Mesendoderm (in vitro differentiated cells): ENCODE measurements around the gene ACO2.

Source experiments
- DNase-seq: peaks from one replicate; pipeline ENCODE4 v3.0.0; 2013
- H2AK5ac ChIP-seq: 2 replicates; pipeline ENCODE4 v1.6.1; 2013; ENCODE audit warnings: low read length, inconsistent platforms
- H2BK120ac ChIP-seq: 2 replicates; pipeline ENCODE4 v1.6.1; 2013; ENCODE audit warnings: low read depth, mild to moderate bottlenecking, low read length, moderate library complexity, mixed read lengths
- H2BK15ac ChIP-seq: replicated peaks from 2 replicates; pipeline ENCODE4 v1.6.1; 2013; ENCODE audit warnings: low read depth, mild to moderate bottlenecking, moderate library complexity
- H2BK5ac ChIP-seq: 2 replicates; pipeline ENCODE4 v1.6.1; 2013; ENCODE audit warnings: low read length, inconsistent platforms
- H3K18ac ChIP-seq: 2 replicates; pipeline ENCODE4 v1.6.1; 2013; ENCODE audit warnings: mild to moderate bottlenecking, low read length, mixed read lengths
- H3K23ac ChIP-seq: one replicate; pipeline ENCODE4 v1.6.1; 2013; ENCODE audit warnings: low read length
- H3K27ac ChIP-seq: 2 replicates; pipeline ENCODE4 v1.5.1; 2013; ENCODE audit warnings: low read depth, mild to moderate bottlenecking, inconsistent platforms, low read length, moderate library complexity
- H3K27me3 ChIP-seq: 2 replicates; pipeline ENCODE4 v1.6.1; 2013; ENCODE audit warnings: low read length, control low read depth, mild to moderate bottlenecking, inconsistent platforms; ENCODE audit not compliant: insufficient read depth, poor library complexity
- H3K36me3 ChIP-seq: 2 replicates; pipeline ENCODE4 v1.6.1; 2013; ENCODE audit warnings: low read length, inconsistent platforms; ENCODE audit not compliant: control insufficient read depth, insufficient read depth
- H3K4ac ChIP-seq: one replicate; pipeline ENCODE4 v1.6.1; 2013; ENCODE audit warnings: low read depth, mild to moderate bottlenecking, low read length, moderate library complexity
- H3K4me1 ChIP-seq: 2 replicates; pipeline ENCODE4 v1.6.1; 2013; ENCODE audit warnings: low read depth, low read length, inconsistent platforms; ENCODE audit not compliant: control insufficient read depth
- H3K4me2 ChIP-seq: 2 replicates; pipeline ENCODE4 v1.6.1; 2013; ENCODE audit warnings: low read length
- H3K4me3 ChIP-seq: 2 replicates; pipeline ENCODE4 v1.5.1; 2013; ENCODE audit warnings: mild to moderate bottlenecking, low read length
- H3K56ac ChIP-seq: one replicate; pipeline ENCODE4 v1.6.1; 2013; ENCODE audit warnings: low read length
- H3K79me1 ChIP-seq: 2 replicates; pipeline ENCODE4 v1.6.1; 2013; ENCODE audit warnings: low read length, inconsistent platforms
- H3K79me2 ChIP-seq: 2 replicates; pipeline ENCODE4 v1.6.1; 2013; ENCODE audit warnings: mild to moderate bottlenecking, low read length; ENCODE audit not compliant: control insufficient read depth, insufficient read depth
- H3K9ac ChIP-seq: 2 replicates; pipeline ENCODE4 v1.6.1; 2013; ENCODE audit warnings: low read length, inconsistent platforms
- H4K5ac ChIP-seq: one replicate; pipeline ENCODE4 v1.6.1; 2013; ENCODE audit warnings: low read length
- H4K8ac ChIP-seq: one replicate; pipeline ENCODE4 v1.6.1; 2013; ENCODE audit warnings: low read depth, mild to moderate bottlenecking, control low read depth, low read length, moderate library complexity
- WGBS: extraction: QIAGEN DNeasy Blood & Tissue Kit; methylation state at CpG from one replicate; pipeline ENCODE4 v1.1.7; 2013; ENCODE audit warnings: low lambda C conversion rate, missing lambda C conversion rate; ENCODE audit not compliant: insufficient coverage; ENCODE audit errors: extremely low coverage; 5-methylcytosine and 5-hydroxymethylcytosine counted together

Gene ACO2

DNA sequence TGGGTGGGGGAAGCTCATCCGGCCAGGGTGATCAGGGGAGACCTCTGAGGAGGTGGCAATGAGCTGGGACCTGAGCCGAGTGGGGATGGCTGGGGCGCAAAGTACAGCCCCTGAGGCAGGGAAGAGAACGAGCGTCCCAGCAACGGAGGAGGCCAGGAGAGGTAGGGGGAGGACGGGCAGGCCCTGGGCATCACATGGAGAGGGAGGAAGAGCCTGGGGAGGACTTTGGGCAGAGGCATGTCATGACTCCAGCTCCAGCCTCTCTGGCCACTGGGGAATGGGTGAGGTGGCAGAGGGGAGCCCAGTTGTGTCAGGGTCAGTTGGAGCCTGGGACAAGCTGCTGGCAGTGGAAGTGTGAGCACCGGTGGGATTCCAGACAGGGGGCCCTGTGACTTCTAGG, 109.2 kb downstream of the ACO2 start:
- H3K18ac ChIP-seq: no peak overlapping the region
- no peak overlapping the region for H3K9ac ChIP-seq
- no peaks in the 10 kb centered on the region for H3K36me3 ChIP-seq
- H2BK120ac ChIP-seq: no peak overlapping the region
- no peak overlapping the region for H2BK5ac ChIP-seq
- no peaks in the 10 kb centered on the region for H3K4me1 ChIP-seq
- no peak overlapping the region for H3K4me3 ChIP-seq
- H3K27me3 ChIP-seq: no peaks in the 10 kb centered on the region
- no peak for DNase-seq
- H4K8ac ChIP-seq: no peak overlapping the region
- H2AK5ac ChIP-seq: no peak overlapping the region
- no CpG with 5 or more reads among the region's 8 CpGs for WGBS
- no peak overlapping the region for H4K5ac ChIP-seq
- no peak overlapping the region for H3K4me2 ChIP-seq
- no peak overlapping the region for H3K56ac ChIP-seq
- no peak overlapping the region for H3K23ac ChIP-seq
- no peak overlapping the region for H3K4ac ChIP-seq
- H3K27ac ChIP-seq: no peak overlapping the region
- no peak overlapping the region for H2BK15ac ChIP-seq
- H3K79me1 ChIP-seq: no peaks in the 10 kb centered on the region
- no peaks in the 10 kb centered on the region for H3K79me2 ChIP-seq
